Stimulated activated CD8-positive, alpha-beta memory T cell treated with anti-CD3 and anti-CD28 coated beads, Interleukin-15, amount 100 ng/mL, for 48 hours (primary cell): ENCODE measurements around the gene FRMD6.

ENCODE experiments used
- DNase-seq, 2 donors: peaks; one replicate each; pipeline ENCODE4 v3.0.0-alpha.2; 2020; ENCODE audit warnings: low read depth in 2 of 2

FRMD6 gene

GRCh38 chr14:51651388-51652167 is at the start of gene FRMD6:
FRMD6 (plus strand) TSS chr14:51651910; CDS start chr14:51689837, 37,927 bp downstream.
- DNase-seq: peak; percentile 72 to 74

- no peak for DNase-seq
Observed at GRCh38 chr14:51602310-51602709, 49.4 kb upstream of the FRMD6 start.

GRCh38 chr14:51603495-51603894 is 48.2 kb upstream of the FRMD6 start:
- DNase-seq: no peak

GRCh38 chr14:51604073-51604472 is 47.6 kb upstream of the FRMD6 start:
- DNase-seq: no peak

- DNase-seq: no peak
Observed at GRCh38 chr14:51605575-51605974, 46.1 kb upstream of the FRMD6 start.

GRCh38 chr14:51607711-51608110 is 44.0 kb upstream of the FRMD6 start:
- DNase-seq: no peak

- DNase-seq: no peak
Observed at GRCh38 chr14:51609251-51609954, 42.3 kb upstream of the FRMD6 start.

GRCh38 chr14:51609955-51610283 is 41.8 kb upstream of the FRMD6 start:
- DNase-seq: no peak

- DNase-seq: no peak
Observed at GRCh38 chr14:51610771-51611170, 40.9 kb upstream of the FRMD6 start.

- no peak for DNase-seq
Observed at GRCh38 chr14:51612449-51612848, 39.3 kb upstream of the FRMD6 start.

- DNase-seq: no peak
Observed at GRCh38 chr14:51613416-51613815, 38.3 kb upstream of the FRMD6 start.

GRCh38 chr14:51614707-51615106 is 37.0 kb upstream of the FRMD6 start:
- no peak for DNase-seq

- no peak for DNase-seq
Observed at GRCh38 chr14:51616256-51616655, 35.5 kb upstream of the FRMD6 start.

GRCh38 chr14:51616724-51617409 is 34.8 kb upstream of the FRMD6 start:
- no peak for DNase-seq

GRCh38 chr14:51619561-51619960 is 32.1 kb upstream of the FRMD6 start:
- no peak for DNase-seq

- no peak for DNase-seq
Observed at GRCh38 chr14:51620056-51620455, 31.7 kb upstream of the FRMD6 start.

GRCh38 chr14:51621654-51622053 is 30.1 kb upstream of the FRMD6 start:
- DNase-seq: no peak

GRCh38 chr14:51622376-51622775 is 29.3 kb upstream of the FRMD6 start:
- no peak for DNase-seq

GRCh38 chr14:51624955-51625569 is 26.6 kb upstream of the FRMD6 start:
- DNase-seq: no peak

- no peak for DNase-seq
Observed at GRCh38 chr14:51626185-51626584, 25.5 kb upstream of the FRMD6 start.

GRCh38 chr14:51626788-51627187 is 24.9 kb upstream of the FRMD6 start:
- no peak for DNase-seq

- DNase-seq: no peak
Observed at GRCh38 chr14:51627313-51627712, 24.4 kb upstream of the FRMD6 start.
